Caco-2 (cell line): Measurements from ENCODE around the gene PPARGC1A. TPM values are rescaled to one million over a fixed set of nuclear protein-coding genes. Genes with fewer than 3 reads are reported as not detected.

ENCODE experiments used
- BruUV-seq: library from RNA; stranded (reverse); fragments of 400-500 nt; replicated peaks from 2 replicates; lab custom pipeline; 2021; lab: Mats Ljungman, UMichigan
- CTCF ChIA-PET: fragments of 300-600 bp; sonication (Branson Sonifier 250); formaldehyde crosslinking; loops from one replicate; lab custom pipeline; 2022; ENCODE audit warnings: antibody characterized with exemption; lab: Charles Lee
- POLR2A ChIA-PET: fragments of 300-600 bp; sonication (Branson Sonifier 250); formaldehyde crosslinking; loops from one replicate; lab custom pipeline; 2022; ENCODE audit warnings: antibody characterized with exemption; lab: Charles Lee
- DNase-seq, 2 experiments: peaks; one replicate each; pipeline versions ENCODE4 v3.0.0 to v3.0.0-alpha.2; 2020 to 2022
- H3K27me3 ChIP-seq: replicated peaks from 2 replicates; pipeline ENCODE4 v1.6.0; 2011; ENCODE audit warnings: low read length; ENCODE audit not compliant: control insufficient read depth, insufficient read depth
- H3K36me3 ChIP-seq: 2 replicates; pipeline ENCODE4 v1.5.1; 2011; ENCODE audit warnings: low read length; ENCODE audit not compliant: control insufficient read depth, insufficient read depth
- H3K4me1 ChIP-seq: fragments of 250-450 bp; sonication (Bioruptor Pico); 2 replicates; pipeline ENCODE4 v1.5.1; 2020; ENCODE audit warnings: mild to moderate bottlenecking
- H3K4me3 ChIP-seq: 2 replicates; pipeline ENCODE4 v1.5.1; 2011; ENCODE audit warnings: low read depth, mild to moderate bottlenecking, control low read depth, low read length
- H3K9me3 ChIP-seq: fragments of 250-450 bp; sonication (Bioruptor Pico); 2 replicates; pipeline ENCODE4 v1.5.1; 2020; ENCODE audit warnings: mild to moderate bottlenecking, moderate library complexity
- H3K27ac Mint-ChIP-seq: one replicate; pipeline ENCODE4 v1.8.0; 2022; ENCODE audit warnings: mixed read lengths; ENCODE audit not compliant: unreplicated experiment
- H3K27me3 Mint-ChIP-seq: one replicate; pipeline ENCODE4 v1.8.0; 2022; ENCODE audit warnings: mixed read lengths; ENCODE audit not compliant: insufficient read depth, unreplicated experiment
- H3K36me3 Mint-ChIP-seq: one replicate; pipeline ENCODE4 v1.8.0; 2022; ENCODE audit warnings: mild to moderate bottlenecking, mixed read lengths; ENCODE audit not compliant: insufficient read depth, unreplicated experiment
- H3K4me1 Mint-ChIP-seq: one replicate; pipeline ENCODE4 v1.8.0; 2022; ENCODE audit warnings: low read depth, mixed read lengths; ENCODE audit not compliant: unreplicated experiment
- H3K4me3 Mint-ChIP-seq: one replicate; pipeline ENCODE4 v1.8.0; 2022; ENCODE audit warnings: mild to moderate bottlenecking, moderate library complexity, mixed read lengths; ENCODE audit not compliant: unreplicated experiment
- H3K9me3 Mint-ChIP-seq: one replicate; pipeline ENCODE4 v1.8.0; 2022; ENCODE audit warnings: mixed read lengths; ENCODE audit not compliant: unreplicated experiment
- intact Hi-C: fragments of 100-400 bp; cut with micrococcal nuclease; formaldehyde crosslinking; loops from one replicate; pipeline ENCODE4 v1.10.0; 2022; ENCODE audit not compliant: unreplicated experiment
- total RNA-seq: library from RNA; stranded (reverse); gene quantifications from 2 replicates; pipeline ENCODE4 v1.2.3, GENCODE V29; 2022
- TF ChIP-seq, protein P1 (sequence below), 2 experiments: fragments of 200-600 bp in 1 of 2; IDR thresholded peaks; 1 replicate in 1 of 2; 2 replicates in 1 of 2; pipeline versions ENCODE4 v1.5.1 to v1.8.0; 2011 to 2022; ENCODE audit warnings: antibody characterized with exemption in 1 of 2, control low read depth in 1 of 2, inconsistent platforms in 1 of 2, low read depth in 1 of 2, low read length in 1 of 2, mild to moderate bottlenecking in 1 of 2, moderate library complexity in 1 of 2; ENCODE audit not compliant: insufficient read depth in 1 of 2, severe bottlenecking in 1 of 2, unreplicated experiment in 1 of 2

Gene PPARGC1A
- total RNA-seq, 1 experiment from 2014 or later = not detected

DNA sequence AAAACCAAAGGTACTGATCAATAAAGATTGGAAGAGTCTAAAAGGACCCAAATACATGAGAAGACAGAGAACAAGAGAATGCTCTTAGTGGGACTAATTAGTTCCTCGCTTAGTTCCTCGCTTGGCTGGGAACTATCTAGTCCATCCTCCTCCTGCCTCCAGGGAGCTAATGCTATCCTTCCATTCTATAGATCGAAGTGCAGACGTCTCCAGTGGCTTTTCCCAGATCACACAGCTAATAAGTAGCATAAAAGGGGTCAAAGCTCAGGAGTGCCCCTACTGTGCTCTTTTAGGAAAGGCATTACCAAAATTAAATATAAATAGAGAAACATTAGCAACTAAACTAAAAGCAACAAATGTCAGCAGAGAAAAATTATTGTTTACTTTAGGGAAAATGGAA lies 42.3 kb upstream of the PPARGC1A start:
- intact Hi-C loops = loop anchor here (5.0 kb wide), 1 partner anchor 315 kb away; no protein-coding TSS in a partner anchor
- Histone ChIP-seq H3K4me1 (no peaks in the 10 kb centered on the region), H3K27me3 (no peaks in the 10 kb centered on the region), H3K9me3 (no peaks in the 10 kb centered on the region), H3K36me3 (no peaks in the 10 kb centered on the region), H3K4me3 (no peak overlapping the region)
- peaks cover 5% of the 10 kb centered on the region for H3K27me3 Mint-ChIP-seq
- H3K27ac Mint-ChIP-seq = no peak overlapping the region
- TF ChIP-seq, protein P1, sequence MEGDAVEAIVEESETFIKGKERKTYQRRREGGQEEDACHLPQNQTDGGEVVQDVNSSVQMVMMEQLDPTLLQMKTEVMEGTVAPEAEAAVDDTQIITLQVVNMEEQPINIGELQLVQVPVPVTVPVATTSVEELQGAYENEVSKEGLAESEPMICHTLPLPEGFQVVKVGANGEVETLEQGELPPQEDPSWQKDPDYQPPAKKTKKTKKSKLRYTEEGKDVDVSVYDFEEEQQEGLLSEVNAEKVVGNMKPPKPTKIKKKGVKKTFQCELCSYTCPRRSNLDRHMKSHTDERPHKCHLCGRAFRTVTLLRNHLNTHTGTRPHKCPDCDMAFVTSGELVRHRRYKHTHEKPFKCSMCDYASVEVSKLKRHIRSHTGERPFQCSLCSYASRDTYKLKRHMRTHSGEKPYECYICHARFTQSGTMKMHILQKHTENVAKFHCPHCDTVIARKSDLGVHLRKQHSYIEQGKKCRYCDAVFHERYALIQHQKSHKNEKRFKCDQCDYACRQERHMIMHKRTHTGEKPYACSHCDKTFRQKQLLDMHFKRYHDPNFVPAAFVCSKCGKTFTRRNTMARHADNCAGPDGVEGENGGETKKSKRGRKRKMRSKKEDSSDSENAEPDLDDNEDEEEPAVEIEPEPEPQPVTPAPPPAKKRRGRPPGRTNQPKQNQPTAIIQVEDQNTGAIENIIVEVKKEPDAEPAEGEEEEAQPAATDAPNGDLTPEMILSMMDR (IDR thresholded peaks at IDR 0.05; ENCODE audit: insufficient read depth in 1 of 2, low read depth in 1 of 2, low read length in 1 of 2, severe bottlenecking in 1 of 2, unreplicated experiment in 1 of 2) = no peak
- CTCF ChIA-PET = no interaction called here
- POLR2A ChIA-PET = no interaction called here
- no TSS peak for BruUV-seq
- no peak overlapping the region for H3K4me3 Mint-ChIP-seq
- H3K36me3 Mint-ChIP-seq = no peaks in the 10 kb centered on the region
- DNase-seq = no peak
- H3K9me3 Mint-ChIP-seq = peaks cover 9% of the 10 kb centered on the region
- no peaks in the 10 kb centered on the region for H3K4me1 Mint-ChIP-seq

DNA sequence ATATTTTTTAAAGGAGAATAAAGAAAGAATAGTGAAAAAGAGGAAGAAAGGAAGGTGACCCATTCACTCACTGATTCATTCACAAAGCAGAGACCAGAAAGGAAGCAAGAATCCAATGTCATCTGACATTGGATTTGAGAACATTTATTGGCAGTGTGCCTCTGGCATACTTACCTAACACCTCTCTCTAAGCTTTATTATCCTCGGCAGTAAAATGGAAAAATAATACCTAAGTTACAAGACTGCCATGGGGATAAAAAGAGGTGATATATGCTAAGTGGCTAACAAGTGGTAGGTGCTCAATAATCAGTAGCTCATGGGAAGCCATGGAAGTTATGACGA lies 41.6 kb upstream of the PPARGC1A start:
- POLR2A ChIA-PET = no interaction called here
- no peaks in the 10 kb centered on the region for H3K27me3 ChIP-seq
- Mint-ChIP-seq H3K4me1 (no peaks in the 10 kb centered on the region), H3K4me3 (no peak overlapping the region), H3K27ac (no peak overlapping the region), H3K36me3 (no peaks in the 10 kb centered on the region), H3K9me3 (peaks cover 9% of the 10 kb centered on the region), H3K27me3 (peaks cover 8% of the 10 kb centered on the region)
- intact Hi-C loops = loop anchor here (5.0 kb wide), 1 partner anchor 316 kb away; no protein-coding TSS in a partner anchor
- BruUV-seq = no TSS peak
- CTCF ChIA-PET = no interaction called here
- H3K4me1 ChIP-seq = no peaks in the 10 kb centered on the region
- no peak overlapping the region for H3K4me3 ChIP-seq
- no peaks in the 10 kb centered on the region for H3K36me3 ChIP-seq
- TF ChIP-seq, protein P1 (IDR thresholded peaks at IDR 0.05; ENCODE audit: insufficient read depth in 1 of 2, low read depth in 1 of 2, low read length in 1 of 2, severe bottlenecking in 1 of 2, unreplicated experiment in 1 of 2) = no peak
- no peak for DNase-seq
- H3K9me3 ChIP-seq = no peaks in the 10 kb centered on the region

DNA sequence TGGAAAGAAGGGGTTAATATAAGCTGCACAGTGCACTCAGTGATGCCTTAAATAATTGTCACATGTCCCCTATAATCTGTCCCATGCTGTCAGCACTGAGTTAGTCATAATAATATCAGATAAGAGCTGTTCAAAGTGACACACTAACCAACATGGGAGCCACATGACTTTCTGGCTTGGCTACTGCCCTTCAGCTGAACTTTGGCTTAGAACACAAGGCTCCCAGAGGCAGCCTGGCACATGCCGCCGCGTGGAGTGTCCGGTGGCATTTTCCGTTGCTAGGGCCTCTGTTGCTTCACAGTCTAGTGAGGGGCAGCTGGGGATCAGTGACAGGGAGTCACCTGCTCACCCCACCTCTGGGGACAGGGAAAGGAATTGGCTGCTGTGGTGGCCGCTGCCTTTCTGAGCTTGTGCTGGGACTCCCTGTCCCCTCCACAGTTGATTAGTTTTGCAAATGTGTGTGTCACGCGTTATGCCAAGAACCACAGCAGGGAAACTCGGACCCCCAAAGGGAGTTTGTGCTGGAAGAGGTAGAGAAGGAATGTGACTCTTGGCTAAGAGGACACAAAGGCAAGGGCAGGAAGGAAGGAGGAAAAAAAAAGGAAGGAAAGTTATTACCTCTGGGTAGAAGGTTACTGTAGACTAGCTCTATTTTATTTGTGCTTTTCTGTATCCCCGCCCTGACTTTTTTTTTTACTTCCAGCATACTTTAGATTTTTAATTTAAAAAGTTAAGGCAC lies 41.1 kb upstream of the PPARGC1A start:
- peaks cover 9% of the 10 kb centered on the region for H3K9me3 Mint-ChIP-seq
- H3K36me3 ChIP-seq = no peaks in the 10 kb centered on the region
- ChIA-PET CTCF (no interaction called here), POLR2A (no interaction called here)
- no peak overlapping the region for H3K27ac Mint-ChIP-seq
- H3K27me3 Mint-ChIP-seq = peaks cover 11% of the 10 kb centered on the region
- DNase-seq = no peak
- no peak overlapping the region for H3K4me3 Mint-ChIP-seq
- H3K27me3 ChIP-seq = no peaks in the 10 kb centered on the region
- H3K4me1 Mint-ChIP-seq = no peaks in the 10 kb centered on the region
- H3K4me3 ChIP-seq = no peak overlapping the region
- TF ChIP-seq, protein P1 (IDR thresholded peaks at IDR 0.05; ENCODE audit: insufficient read depth in 1 of 2, low read depth in 1 of 2, low read length in 1 of 2, severe bottlenecking in 1 of 2, unreplicated experiment in 1 of 2) = no peak
- H3K4me1 ChIP-seq = no peaks in the 10 kb centered on the region
- intact Hi-C loops = loop anchor here (5.0 kb wide), 1 partner anchor 316 kb away; no protein-coding TSS in a partner anchor
- no TSS peak for BruUV-seq
- no peaks in the 10 kb centered on the region for H3K36me3 Mint-ChIP-seq
- H3K9me3 ChIP-seq = no peaks in the 10 kb centered on the region
